GM11168 (cell line): ENCODE measurements around the gene PHF20.
"Not testable (repeated sequence)": the region's sequence is repeated elsewhere in the genome, so short reads cannot be mapped to it uniquely, and the experiment has no call there.

Experiments used
- in situ Hi-C: fragments of 300-500 bp; cut with MboI; formaldehyde crosslinking; loops from one replicate; pipeline ENCODE4 v1.12.0; 2022; ENCODE audit warnings: low sequenced_read_pairs; ENCODE audit not compliant: unreplicated experiment

PHF20 gene

GRCh38 chr20:35908007-35908406 lies 136.2 kb downstream of the PHF20 start:
- in situ Hi-C loops, result no loop called here

GRCh38 chr20:35909176-35909575 lies 137.4 kb downstream of the PHF20 start:
- in situ Hi-C loops, result no loop called here

- in situ Hi-C loops, result no loop called here
Observed at GRCh38 chr20:35909796-35910195, 138.0 kb downstream of the PHF20 start.

GRCh38 chr20:35910254-35910653 lies 138.4 kb downstream of the PHF20 start:
- in situ Hi-C loops, result no loop called here

GRCh38 chr20:35912881-35913280 lies 141.1 kb downstream of the PHF20 start:
- in situ Hi-C loops, result no loop called here

GRCh38 chr20:35917077-35917476 lies 145.3 kb downstream of the PHF20 start:
- in situ Hi-C loops, result no loop called here

GRCh38 chr20:35918021-35918420 lies 146.2 kb downstream of the PHF20 start:
- in situ Hi-C loops, result no loop called here

- in situ Hi-C loops, result no loop called here
Observed at GRCh38 chr20:35920523-35920922, 148.7 kb downstream of the PHF20 start.

- in situ Hi-C loops, result no loop called here
Observed at GRCh38 chr20:35929301-35929700, 157.5 kb downstream of the PHF20 start.

- in situ Hi-C loops, result no loop called here
Observed at GRCh38 chr20:35934050-35934449, 162.2 kb downstream of the PHF20 start.

- in situ Hi-C loops, result no loop called here
Observed at GRCh38 chr20:35939264-35939663, 167.4 kb downstream of the PHF20 start.

GRCh38 chr20:35941620-35942019 lies 169.8 kb downstream of the PHF20 start:
- in situ Hi-C loops, result no loop called here

GRCh38 chr20:35942243-35942642 lies 170.4 kb downstream of the PHF20 start:
- in situ Hi-C loops, result no loop called here

- in situ Hi-C loops, result no loop called here
Observed at GRCh38 chr20:35947489-35947888, 175.7 kb downstream of the PHF20 start.

GRCh38 chr20:35947907-35948306 lies 176.1 kb downstream of the PHF20 start:
- in situ Hi-C loops, result no loop called here

GRCh38 chr20:35950093-35950492 lies 178.3 kb downstream of the PHF20 start:
- in situ Hi-C loops, result no loop called here

GRCh38 chr20:35952080-35952479 lies 180.3 kb downstream of the PHF20 start:
- in situ Hi-C loops, result not testable (repeated sequence)

GRCh38 chr20:35952480-35953386 lies 180.9 kb downstream of the PHF20 start:
- in situ Hi-C loops, result no loop called here

- in situ Hi-C loops, result no loop called here
Observed at GRCh38 chr20:35953387-35954199, 181.8 kb downstream of the PHF20 start.

- in situ Hi-C loops, result no loop called here
Observed at GRCh38 chr20:35954200-35954906, 182.5 kb downstream of the PHF20 start, which contains the start of gene SCAND1. Gene SCAND1, minus strand, starts transcription at chr20:35954502. Its CDS starts 218 bp downstream, at chr20:35954284.

- in situ Hi-C loops, result no loop called here
Observed at GRCh38 chr20:35954907-35955251, 183.1 kb downstream of the PHF20 start.
